H1 (cell line): ENCODE results near the gene ASB1. TPM values are rescaled to one million over a fixed set of nuclear protein-coding genes. Genes with fewer than 3 reads are reported as not detected.

Experiments
- CTCF ChIA-PET: fragments of 300-600 bp; sonication (Branson Sonifier 250); formaldehyde crosslinking; loops from one replicate; lab custom pipeline; 2021; ENCODE audit not compliant: partially characterized antibody; lab: Charles Lee
- POLR2A ChIA-PET: fragments of 300-600 bp; sonication (Branson Sonifier 250); formaldehyde crosslinking; loops from one replicate; lab custom pipeline; 2021; ENCODE audit warnings: inconsistent platforms; ENCODE audit not compliant: partially characterized antibody; lab: Charles Lee
- DNase-seq, 2 experiments: peaks; one replicate each; pipeline versions ENCODE4 v3.0.0 to v3.0.0-alpha.2; 2010 to 2022; ENCODE audit warnings: low spot score in 2 of 2, low read depth in 1 of 2, mixed read lengths in 1 of 2
- FAIRE-seq: peaks from 2 replicates; lab custom pipeline; 2011; peaks lifted over from hg19 to GRCh38; lab: Jason Lieb, UNC
- H2AFZ ChIP-seq: 2 replicates; pipeline ENCODE4 v1.8.1; 2012; ENCODE audit warnings: low read length, inconsistent platforms
- H2AK5ac ChIP-seq: 2 replicates; pipeline ENCODE4 v1.6.1; 2013; ENCODE audit warnings: low read depth, low read length
- H2BK120ac ChIP-seq: replicated peaks from 2 replicates; pipeline ENCODE3; 2013; ENCODE audit warnings: low read depth, low read length, inconsistent platforms
- H2BK12ac ChIP-seq: 2 replicates; pipeline ENCODE4 v1.6.1; 2013; ENCODE audit warnings: low read depth, low read length
- H2BK15ac ChIP-seq: 2 replicates; pipeline ENCODE4 v1.6.1; 2013; ENCODE audit warnings: low read length
- H2BK20ac ChIP-seq: 2 replicates; pipeline ENCODE4 v1.6.1; 2013; ENCODE audit warnings: low read length
- H2BK5ac ChIP-seq: 2 replicates; pipeline ENCODE4 v1.6.1; 2013; ENCODE audit warnings: low read depth, low read length
- H3K14ac ChIP-seq: 2 replicates; pipeline ENCODE4 v1.6.1; 2013; ENCODE audit warnings: inconsistent platforms; ENCODE audit not compliant: insufficient read length
- H3K18ac ChIP-seq: 2 replicates; pipeline ENCODE4 v1.6.1; 2013; ENCODE audit warnings: low read length; ENCODE audit errors: extremely low read depth
- H3K23ac ChIP-seq: 2 replicates; pipeline ENCODE4 v1.6.1; 2013; ENCODE audit warnings: inconsistent platforms; ENCODE audit not compliant: insufficient read length
- H3K23me2 ChIP-seq: 2 replicates; pipeline ENCODE4 v1.6.1; 2013; ENCODE audit warnings: low read depth, low read length
- H3K27ac ChIP-seq: 2 replicates; pipeline ENCODE4 v1.6.1; 2011; ENCODE audit warnings: low read depth, low read length, inconsistent platforms
- H3K27me3 ChIP-seq, 4 experiments: replicated peaks in 1 of 4; 1 replicate in 1 of 4; 2 replicates in 3 of 4; pipeline versions ENCODE4 v1.6.1 to v1.8.1; 2011 to 2013; ENCODE audit warnings: low read length in 3 of 4, mild to moderate bottlenecking in 3 of 4, inconsistent platforms in 2 of 4, mixed read lengths in 2 of 4, moderate library complexity in 1 of 4; ENCODE audit not compliant: control insufficient read depth in 3 of 4, insufficient read depth in 3 of 4; ENCODE audit errors: extremely low read depth in 1 of 4
- H3K36me3 ChIP-seq, 4 experiments: 2 replicates each; pipeline versions ENCODE4 v1.6.1 to v1.8.1; 2011 to 2013; ENCODE audit warnings: mild to moderate bottlenecking in 4 of 4, low read length in 3 of 4, moderate library complexity in 2 of 4, control low read depth in 1 of 4, inconsistent platforms in 1 of 4; ENCODE audit not compliant: insufficient read depth in 4 of 4, control insufficient read depth in 2 of 4
- H3K4ac ChIP-seq: replicated peaks from 2 replicates; pipeline ENCODE3; 2013; ENCODE audit warnings: low read length, low read depth, mixed read lengths, inconsistent platforms; ENCODE audit not compliant: insufficient read length
- H3K4me1 ChIP-seq, 4 experiments: replicated peaks in 1 of 4; 1 replicate in 1 of 4; 2 replicates in 3 of 4; pipeline versions ENCODE4 v1.6.1 to v1.8.1; 2011 to 2013; ENCODE audit warnings: low read length in 3 of 4, inconsistent platforms in 2 of 4, mixed read lengths in 1 of 4; ENCODE audit not compliant: insufficient read depth in 4 of 4, control insufficient read depth in 3 of 4
- H3K4me2 ChIP-seq, 2 experiments: 2 replicates each; pipeline versions ENCODE4 v1.6.1 to v1.8.1; 2011 to 2013; ENCODE audit warnings: low read depth in 2 of 2, low read length in 2 of 2, control low read depth in 1 of 2, inconsistent platforms in 1 of 2, mild to moderate bottlenecking in 1 of 2; ENCODE audit not compliant: insufficient read depth in 1 of 2
- H3K4me3 ChIP-seq, 4 experiments: fragments of 200-600, 300-600 bp in 1 of 4; sonication (generic), shearing (Covaris generic), sonication (Bioruptor Twin) in 1 of 4; 2 replicates each; pipeline versions ENCODE4 v1.5.1 to v1.8.1; 2011 to 2016; ENCODE audit warnings: low read length in 4 of 4, low read depth in 3 of 4, control low read depth in 2 of 4, inconsistent platforms in 2 of 4, mild to moderate bottlenecking in 2 of 4, mixed read lengths in 1 of 4, moderate library complexity in 1 of 4; ENCODE audit not compliant: insufficient read depth in 2 of 4; ENCODE audit errors: extremely low read depth in 1 of 4
- H3K56ac ChIP-seq: replicated peaks from 2 replicates; pipeline ENCODE3; 2013; ENCODE audit warnings: low read depth, mild to moderate bottlenecking, mixed read lengths, low read length, inconsistent platforms; ENCODE audit not compliant: insufficient read length
- H3K79me1 ChIP-seq: 2 replicates; pipeline ENCODE4 v1.6.1; 2013; ENCODE audit warnings: low read depth, low read length, control low read depth
- H3K79me2 ChIP-seq, 2 experiments: 2 replicates each; pipeline versions ENCODE4 v1.6.1 to v1.8.1; 2012 to 2013; ENCODE audit warnings: low read length in 2 of 2, mild to moderate bottlenecking in 2 of 2, inconsistent platforms in 1 of 2; ENCODE audit not compliant: insufficient read depth in 2 of 2, control insufficient read depth in 1 of 2
- H3K9ac ChIP-seq, 4 experiments: replicated peaks in 1 of 4; 1 replicate in 1 of 4; 2 replicates in 3 of 4; pipeline versions ENCODE4 v1.6.1 to v1.8.1; 2011 to 2013; ENCODE audit warnings: low read depth in 3 of 4, low read length in 3 of 4, control low read depth in 2 of 4, mild to moderate bottlenecking in 2 of 4, moderate library complexity in 2 of 4, inconsistent platforms in 1 of 4; ENCODE audit errors: extremely low read depth in 1 of 4
- H3K9me3 ChIP-seq, 2 experiments: 2 replicates each; pipeline versions ENCODE4 v1.6.1 to v1.8.1; 2012 to 2013; ENCODE audit warnings: mild to moderate bottlenecking in 2 of 2, moderate library complexity in 2 of 2, control low read depth in 1 of 2, inconsistent platforms in 1 of 2, low read depth in 1 of 2, low read length in 1 of 2, mixed read lengths in 1 of 2; ENCODE audit not compliant: insufficient read depth in 2 of 2
- H4K20me1 ChIP-seq, 2 experiments: replicated peaks in 1 of 2; 2 replicates each; pipeline versions ENCODE3 to v1.8.1; 2011 to 2013; ENCODE audit warnings: inconsistent platforms in 2 of 2, low read length in 2 of 2, mild to moderate bottlenecking in 1 of 2; ENCODE audit not compliant: insufficient read depth in 2 of 2, control insufficient read depth in 1 of 2
- H4K5ac ChIP-seq: 2 replicates; pipeline ENCODE4 v1.6.1; 2013; ENCODE audit warnings: low read length, low read depth, mixed read lengths, inconsistent platforms; ENCODE audit not compliant: insufficient read length
- H4K8ac ChIP-seq: 2 replicates; pipeline ENCODE4 v1.8.0; 2013; ENCODE audit warnings: mild to moderate bottlenecking, moderate library complexity, low read length, inconsistent platforms; ENCODE audit not compliant: insufficient read depth; ENCODE audit errors: extremely low read depth
- H4K91ac ChIP-seq: replicated peaks from 2 replicates; pipeline ENCODE3; 2013; ENCODE audit warnings: low read length, mixed read lengths, inconsistent platforms; ENCODE audit not compliant: insufficient read length
- ATF2 ChIP-seq: IDR thresholded peaks from 2 replicates; pipeline ENCODE4 v1.6.1; 2012; ENCODE audit warnings: low read length, inconsistent platforms
- CBX8 ChIP-seq: fragments of 300-800, 300-1000 bp; sonication (generic); IDR thresholded peaks from 2 replicates; pipeline ENCODE4 v1.7.1; 2016; ENCODE audit warnings: low read depth, low read length, borderline replicate concordance
- CHD1 ChIP-seq: IDR thresholded peaks from 2 replicates; pipeline ENCODE4 v1.6.1; 2012; ENCODE audit warnings: low read depth, low read length, improper control_type of control experiment
- EGR1 ChIP-seq: IDR thresholded peaks from 2 replicates; pipeline ENCODE4 v1.6.1; 2011; ENCODE audit warnings: low read depth, low read length, borderline replicate concordance
- HDAC2 ChIP-seq, 2 experiments: fragments of 300-600 bp in 1 of 2; sonication (generic) in 1 of 2; IDR thresholded peaks; 2 replicates each; pipeline ENCODE4 v1.6.1; 2011 to 2012; ENCODE audit warnings: low read depth in 2 of 2, low read length in 2 of 2, mild to moderate bottlenecking in 2 of 2, moderate library complexity in 2 of 2, borderline replicate concordance in 1 of 2, inconsistent platforms in 1 of 2
- HDAC6 ChIP-seq: IDR thresholded peaks from one replicate; pipeline ENCODE4 v1.7.1; 2012; ENCODE audit warnings: low read depth, mild to moderate bottlenecking, inconsistent platforms, low read length, moderate library complexity
- KDM4A ChIP-seq: IDR thresholded peaks from one replicate; pipeline ENCODE4 v1.7.1; 2012; ENCODE audit warnings: low read depth, mild to moderate bottlenecking, moderate library complexity, low read length, inconsistent platforms; ENCODE audit not compliant: severe bottlenecking
- MAFK ChIP-seq: IDR thresholded peaks from 2 replicates; pipeline ENCODE4 v1.6.1; 2012; ENCODE audit warnings: low read depth, mild to moderate bottlenecking, improper control_type of control experiment, low read length
- SIRT6 ChIP-seq: IDR thresholded peaks from one replicate; pipeline ENCODE4 v1.7.1; 2012; ENCODE audit warnings: low read length, inconsistent platforms
- SRF ChIP-seq: IDR thresholded peaks from 2 replicates; pipeline ENCODE4 v1.6.1; 2011; ENCODE audit warnings: mild to moderate bottlenecking, low read depth, low read length, moderate library complexity
- TAF1 ChIP-seq: IDR thresholded peaks from 2 replicates; pipeline ENCODE4 v1.6.1; 2011; ENCODE audit warnings: mild to moderate bottlenecking, low read depth, low read length
- WGBS, 2 experiments: shearing (Covaris generic) in 1 of 2; methylation state at CpG; one replicate each; pipeline versions ENCODE4 v1.1.6 to v1.1.7; 2013 to 2015; ENCODE audit warnings: low lambda C conversion rate in 2 of 2, mixed read lengths in 2 of 2, inconsistent platforms in 1 of 2, low coverage in 1 of 2, missing lambda C conversion rate in 1 of 2; ENCODE audit not compliant: insufficient replicate concordance in 2 of 2, insufficient coverage in 1 of 2, insufficient read length in 1 of 2; ENCODE audit errors: extremely low coverage in 1 of 2, missing lambda C conversion rate in 1 of 2; 5-methylcytosine and 5-hydroxymethylcytosine counted together
- polyA plus RNA-seq, 7 experiments: library from polyadenylated mRNA; depleted of rRNA in 3 of 7; stranded (reverse) in 5 of 7; unstranded in 2 of 7; fragments of >200 nt in 5 of 7; fragments of 200-250 nt in 2 of 7; gene quantifications; 1 replicate in 5 of 7; 2 replicates in 1 of 7; 4 replicates in 1 of 7; pipeline versions ENCODE4 v1.2.1 to v1.2.3, GENCODE V29; 2011 to 2013; ENCODE audit warnings: missing spikeins in 2 of 7, mixed read lengths in 2 of 7
- total RNA-seq: library from RNA; stranded (reverse); fragmentation: NEBNext Ultra II Directional; extraction: Animal tissue kit (Norgen Biotek cat#: 25700); gene quantifications from 2 replicates; pipeline ENCODE4 v1.2.1, GENCODE V29; 2021

The ASB1 gene
- total and polyA plus RNA-seq, 2 of the 8 experiments (the other 6 are each of a cell fraction or from before 2014, with no cell fraction given): 24.1 to 36.0 TPM

- peaks cover 0 to 22% of the 10 kb centered on the region in 2 experiments for H4K20me1 ChIP-seq
- no peak overlapping the region for H2AK5ac ChIP-seq
- no peak overlapping the region for H3K18ac ChIP-seq
- H3K14ac ChIP-seq: no peak overlapping the region
- H3K23ac ChIP-seq: no peak overlapping the region
- no peak for DNase-seq
- peaks cover 12 to 20% of the 10 kb centered on the region in 2 experiments; a peak in 3 of 4 replicates for H3K9me3 ChIP-seq
- peaks cover 22% of the 10 kb centered on the region for H3K23me2 ChIP-seq
- no peak overlapping the region for H4K91ac ChIP-seq
- H3K4ac ChIP-seq: no peak overlapping the region
- H2BK5ac ChIP-seq: no peak overlapping the region
- H3K36me3 ChIP-seq: peaks cover 0 to 6% (median 0%) of the 10 kb centered on the region in 4 experiments; a peak in 1 of 8 replicates
- H3K27me3 ChIP-seq: no peaks in the 10 kb centered on the region; a peak in 1 of 7 replicates
- no peak overlapping the region for H2BK20ac ChIP-seq
- H3K79me2 ChIP-seq: no peaks in the 10 kb centered on the region
- FAIRE-seq: no peak
- no peak overlapping the region for H2BK120ac ChIP-seq
- no peak overlapping the region for H2AFZ ChIP-seq
- no peak overlapping the region for H3K4me2 ChIP-seq
- POLR2A ChIA-PET: no interaction called here
- CTCF ChIA-PET: no interaction called here
- H3K27ac ChIP-seq: no peak overlapping the region
- no peak overlapping the region for H3K4me3 ChIP-seq
- no peak overlapping the region for H4K8ac ChIP-seq
- 0 out of 2 replicates have a peak, but pooled peaks cover 3% of the 10 kb centered on the region for H3K79me1 ChIP-seq
- WGBS, 2 experiments: 88% methylated on average over 8 of the region's 8 CpGs; no CpG with 5 or more reads in 1 of the 2 experiments
- no peak overlapping the region for H2BK15ac ChIP-seq
- no peak for TF ChIP-seq TAF1
- TF ChIP-seq KDM4A: no peak
- no peak for TF ChIP-seq MAFK
- TF ChIP-seq ATF2: no peak
- TF ChIP-seq HDAC2 (IDR thresholded peaks at IDR 0.05; ENCODE audit: borderline replicate concordance in 1 of 2, low read depth in 2 of 2, low read length in 2 of 2): no peak
- no peak for TF ChIP-seq CHD1
- TF ChIP-seq SIRT6: no peak
- TF ChIP-seq SRF: no peak
- TF ChIP-seq HDAC6: no peak
- TF ChIP-seq CBX8: no peak
- TF ChIP-seq EGR1: no peak
- no peak overlapping the region for H3K9ac ChIP-seq
- H3K4me1 ChIP-seq: no peaks in the 10 kb centered on the region; a peak in 1 of 7 replicates
- H3K56ac ChIP-seq: no peak overlapping the region
- H4K5ac ChIP-seq: no peak overlapping the region
- H2BK12ac ChIP-seq: no peak overlapping the region
Observed at GRCh38 chr2:238483656-238484055, 56.9 kb downstream of the ASB1 start.
